T-cell (primary cell): ENCODE results near the gene PGM5. TPM values are rescaled to one million over a fixed set of nuclear protein-coding genes. Genes with fewer than 3 reads are reported as not detected.
"Not testable (repeated sequence)": the region's sequence is repeated elsewhere in the genome, so short reads cannot be mapped to it uniquely, and the experiment has no call there.

Experiments
- ATAC-seq, 4 experiments: fragments of 200-7000 bp in 3 of 4; fragments of 150-1000 bp in 1 of 4; cut with Tn5 transposase; replicated peaks in 1 of 4; 1 replicate in 3 of 4; 2 replicates in 1 of 4; pipeline ENCODE4 v1.10.0; 2021; ENCODE audit warnings: moderate library complexity in 3 of 4, mild to moderate bottlenecking in 2 of 4, moderate number of reproducible peaks in 1 of 4
- CTCF ChIA-PET, 2 donors: fragments of 300-600 bp; sonication (Branson Sonifier 250); formaldehyde crosslinking; loops; one replicate each; lab custom pipeline; 2022; ENCODE audit warnings: antibody characterized with exemption in 2 of 2; lab: Charles Lee
- POLR2A ChIA-PET, 2 donors: fragments of 300-600 bp; sonication (Branson Sonifier 250); formaldehyde crosslinking; loops; one replicate each; lab custom pipeline; 2022; ENCODE audit warnings: antibody characterized with exemption in 2 of 2; lab: Charles Lee
- DNase-seq, 35 experiments: peaks; one replicate each; pipeline versions ENCODE4 v3.0.0 to v3.0.0-alpha.2; 2013 to 2023
- H3K27ac ChIP-seq: one replicate; pipeline ENCODE4 v1.5.1; 2013; ENCODE audit warnings: low read length
- H3K27me3 ChIP-seq, 2 experiments: replicated peaks in 1 of 2; 1 replicate in 1 of 2; 2 replicates in 1 of 2; pipeline versions ENCODE4 v1.6.1 to v1.7.0; 2013; ENCODE audit warnings: low read length in 1 of 2, mixed read lengths in 1 of 2; ENCODE audit not compliant: control insufficient read depth in 2 of 2, insufficient read depth in 2 of 2; ENCODE audit errors: extremely low read depth in 1 of 2
- H3K36me3 ChIP-seq, 2 donors: 1 replicate in 1 of 2; 2 replicates in 1 of 2; pipeline versions ENCODE4 v1.6.1 to v1.7.0; 2013; ENCODE audit warnings: low read length in 1 of 2; ENCODE audit not compliant: control insufficient read depth in 2 of 2, insufficient read depth in 1 of 2; ENCODE audit errors: extremely low read depth in 1 of 2
- H3K4me1 ChIP-seq, 2 experiments: 1 replicate in 1 of 2; 2 replicates in 1 of 2; pipeline versions ENCODE4 v1.6.1 to v1.7.0; 2013; ENCODE audit warnings: low read length in 2 of 2, mixed read lengths in 1 of 2; ENCODE audit not compliant: insufficient read depth in 2 of 2, control insufficient read depth in 1 of 2; ENCODE audit errors: extremely low read depth in 1 of 2
- H3K4me3 ChIP-seq, 2 donors: 1 replicate in 1 of 2; 2 replicates in 1 of 2; pipeline versions ENCODE4 v1.5.1 to v1.7.0; 2013; ENCODE audit warnings: mild to moderate bottlenecking in 2 of 2, low read length in 1 of 2, moderate library complexity in 1 of 2; ENCODE audit not compliant: control insufficient read depth in 1 of 2; ENCODE audit errors: extremely low read depth in 1 of 2
- H3K9me3 ChIP-seq: 2 replicates; pipeline ENCODE4 v1.7.0; 2013
- H3K27ac Mint-ChIP-seq, 2 donors: one replicate each; pipeline ENCODE4 v1.8.0; 2020 to 2021; ENCODE audit warnings: mild to moderate bottlenecking in 2 of 2, mixed read lengths in 2 of 2
- H3K27me3 Mint-ChIP-seq, 2 donors: one replicate each; pipeline ENCODE4 v1.8.0; 2021 to 2022; ENCODE audit warnings: mixed read lengths in 2 of 2
- H3K36me3 Mint-ChIP-seq: one replicate; pipeline ENCODE4 v1.8.0; 2021; ENCODE audit warnings: mixed read lengths
- H3K4me1 Mint-ChIP-seq, 3 donors: one replicate each; pipeline ENCODE4 v1.8.0; 2020 to 2022; ENCODE audit warnings: mixed read lengths in 3 of 3, mild to moderate bottlenecking in 1 of 3
- H3K4me3 Mint-ChIP-seq, 3 donors: one replicate each; pipeline ENCODE4 v1.8.0; 2020 to 2022; ENCODE audit warnings: mild to moderate bottlenecking in 3 of 3, mixed read lengths in 3 of 3, moderate library complexity in 3 of 3
- H3K9me3 Mint-ChIP-seq, 3 donors: one replicate each; pipeline ENCODE4 v1.8.0; 2020 to 2022; ENCODE audit warnings: mixed read lengths in 3 of 3
- WGBS: methylation state at CpG from one replicate; pipeline ENCODE4 v1.1.5; 2013; ENCODE audit warnings: missing lambda C conversion rate; ENCODE audit not compliant: insufficient coverage; 5-methylcytosine and 5-hydroxymethylcytosine counted together
- total RNA-seq, 35 experiments: library from RNA in 6 of 35; stranded (reverse) in 6 of 35; fragments of 120-200 nt in 1 of 35; gene quantifications; one replicate each; pipeline versions ENCODE4 v1.2.1 to v1.2.4 and lab custom pipeline; 2013 to 2026

PGM5 gene
- total RNA-seq, 5 donors from 2014 or later (not counting 1 experiment from before 2014, with no cell fraction given) = 0.20 to 0.69 (median 0.32) TPM; not detected in 1

DNA sequence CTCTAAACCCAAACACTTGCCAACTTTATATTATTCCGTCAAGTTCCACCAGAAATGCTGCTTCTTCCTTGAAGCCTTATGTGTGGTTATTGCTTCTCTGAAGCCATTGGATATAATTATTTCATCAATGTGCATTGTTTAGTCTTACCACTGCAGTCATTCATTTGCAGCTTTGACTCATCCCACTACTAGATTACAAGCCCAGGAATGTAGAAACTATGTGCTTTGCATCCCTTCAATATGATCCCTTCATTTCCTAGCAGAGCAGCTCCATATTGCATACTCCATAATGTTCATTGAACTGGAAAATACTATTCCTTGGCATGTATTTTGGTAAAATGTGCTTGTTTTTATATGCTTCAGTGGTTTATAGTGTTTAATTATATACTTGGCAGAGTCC lies 34.3 kb downstream of the PGM5 start:
- POLR2A ChIA-PET, DNase-seq, H3K27me3 ChIP-seq, CTCF ChIA-PET, H3K27ac ChIP-seq, H3K27ac Mint-ChIP-seq, H3K4me3 Mint-ChIP-seq, H3K36me3 Mint-ChIP-seq, H3K36me3 ChIP-seq, ATAC-seq, H3K4me3 ChIP-seq, H3K27me3 Mint-ChIP-seq, H3K4me1 Mint-ChIP-seq, H3K4me1 ChIP-seq, H3K9me3 ChIP-seq, H3K9me3 Mint-ChIP-seq: not testable (repeated sequence)
- WGBS = no CpG with 5 or more reads among the region's 1 CpG

DNA sequence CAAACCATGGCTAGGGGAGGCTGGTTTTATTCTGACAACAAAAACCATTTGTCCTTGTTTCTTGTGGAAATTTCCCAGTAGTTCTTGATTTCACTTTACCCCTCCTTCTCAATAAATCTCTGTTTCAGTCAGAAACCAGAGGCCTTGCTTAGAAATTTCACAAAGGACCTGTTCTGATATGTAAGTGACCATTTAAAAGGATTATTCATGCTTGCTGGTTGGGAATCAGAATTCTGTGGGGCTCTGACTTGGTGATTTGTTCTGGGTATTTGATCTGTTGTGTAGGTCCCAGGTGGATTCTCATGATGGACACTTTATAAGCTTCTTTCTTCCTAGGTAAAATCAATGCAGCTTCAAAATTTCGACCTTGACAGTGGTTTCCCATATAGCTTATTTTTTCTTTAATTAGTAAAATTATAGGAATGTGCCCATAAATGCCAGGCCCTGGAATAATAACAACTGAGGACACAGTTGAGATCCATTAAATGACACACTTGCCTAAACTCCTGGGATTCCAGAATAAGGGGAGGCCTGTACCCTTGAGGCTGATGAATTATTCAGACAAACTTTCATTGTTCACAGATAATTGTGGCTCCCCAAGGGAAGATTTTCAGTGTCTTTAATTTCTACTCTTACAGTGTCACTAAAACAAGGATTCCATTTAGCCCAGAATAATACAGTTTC lies 40.1 kb downstream of the PGM5 start:
- H3K4me3 ChIP-seq, H3K9me3 Mint-ChIP-seq, H3K27me3 ChIP-seq, H3K4me1 Mint-ChIP-seq, H3K36me3 ChIP-seq, POLR2A ChIA-PET, H3K4me1 ChIP-seq, ATAC-seq, CTCF ChIA-PET, H3K27ac Mint-ChIP-seq, H3K9me3 ChIP-seq, DNase-seq, H3K27ac ChIP-seq, H3K4me3 Mint-ChIP-seq, H3K36me3 Mint-ChIP-seq: not testable (repeated sequence)
- peaks cover 0 to 16% of the 10 kb centered on the region in 2 donors for H3K27me3 Mint-ChIP-seq
- WGBS = no CpG with 5 or more reads among the region's 1 CpG

DNA sequence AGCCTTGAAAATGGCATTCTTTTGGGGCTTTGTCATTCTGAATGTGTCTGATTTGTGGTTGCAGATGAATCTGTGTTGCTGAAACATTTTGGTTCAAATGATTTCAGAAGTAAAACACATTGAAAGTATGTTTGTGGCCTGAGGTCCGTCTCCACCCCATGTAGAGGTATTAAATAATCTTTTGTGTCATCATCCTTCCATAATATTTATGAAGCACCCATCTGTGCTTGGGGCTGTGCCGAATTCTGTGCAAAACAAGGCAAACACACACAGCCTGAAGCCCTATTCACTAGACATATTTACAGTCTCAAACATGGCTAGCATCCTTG lies 40.6 kb downstream of the PGM5 start:
- DNase-seq, ATAC-seq, H3K4me1 Mint-ChIP-seq, H3K4me3 ChIP-seq, H3K27me3 ChIP-seq, H3K27ac Mint-ChIP-seq, H3K36me3 Mint-ChIP-seq, H3K36me3 ChIP-seq, H3K4me3 Mint-ChIP-seq, POLR2A ChIA-PET, CTCF ChIA-PET, H3K27ac ChIP-seq, H3K4me1 ChIP-seq, H3K9me3 Mint-ChIP-seq, H3K9me3 ChIP-seq: not testable (repeated sequence)
- peaks cover 0 to 16% of the 10 kb centered on the region in 2 donors for H3K27me3 Mint-ChIP-seq
- WGBS = 60% methylated on average over 1 of the region's 2 CpGs

DNA sequence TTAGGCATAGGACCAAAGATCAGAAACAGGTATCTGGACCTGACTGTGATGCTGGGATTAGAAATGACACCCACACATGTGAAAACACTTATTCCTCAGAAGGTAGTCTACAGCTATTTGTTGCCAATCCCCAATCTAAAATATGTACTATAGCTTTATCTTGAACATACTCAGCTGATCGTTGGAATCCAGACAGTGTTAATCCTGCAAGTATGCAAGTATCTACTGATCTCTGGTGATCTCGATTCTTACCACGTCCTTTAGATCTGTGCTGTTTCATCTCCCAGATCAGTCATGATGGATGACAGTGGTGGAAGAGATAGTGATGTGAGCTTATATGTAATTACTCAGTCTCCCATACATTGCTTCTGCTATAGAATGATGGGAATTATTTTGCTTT lies 41.4 kb downstream of the PGM5 start:
- ATAC-seq, H3K4me1 ChIP-seq, H3K36me3 Mint-ChIP-seq, H3K36me3 ChIP-seq, H3K9me3 ChIP-seq, H3K4me1 Mint-ChIP-seq, H3K4me3 Mint-ChIP-seq, CTCF ChIA-PET, H3K27ac ChIP-seq, H3K9me3 Mint-ChIP-seq, POLR2A ChIA-PET, H3K27me3 ChIP-seq, H3K27ac Mint-ChIP-seq, H3K4me3 ChIP-seq, DNase-seq: not testable (repeated sequence)
- H3K27me3 Mint-ChIP-seq = peaks cover 0 to 16% of the 10 kb centered on the region in 2 donors
- WGBS = no CpG with 5 or more reads among the region's 3 CpGs

DNA sequence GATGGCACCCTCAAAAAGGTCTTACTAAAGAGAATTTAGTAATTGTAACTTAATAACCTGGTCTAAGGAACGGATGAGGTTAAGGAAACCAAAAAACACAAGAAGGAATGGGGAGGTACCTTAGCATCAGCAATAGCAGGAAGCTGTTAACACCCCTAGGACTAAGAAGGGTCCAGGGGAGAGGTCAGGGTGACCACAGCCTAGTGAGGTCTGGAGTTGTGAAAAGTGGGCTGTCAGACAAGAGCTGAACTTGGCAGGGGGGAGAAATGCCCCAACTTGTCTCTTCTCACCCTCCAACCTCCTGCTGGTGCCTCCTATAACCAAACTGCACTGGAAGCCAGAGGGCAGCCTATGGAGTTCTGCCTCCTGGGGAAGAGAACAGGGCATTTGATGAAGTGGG lies 41.9 kb downstream of the PGM5 start:
- H3K4me3 ChIP-seq, H3K4me1 ChIP-seq, H3K27me3 ChIP-seq, H3K36me3 ChIP-seq, CTCF ChIA-PET, H3K9me3 Mint-ChIP-seq, H3K36me3 Mint-ChIP-seq, H3K4me1 Mint-ChIP-seq, H3K27ac ChIP-seq, POLR2A ChIA-PET, H3K27ac Mint-ChIP-seq, H3K9me3 ChIP-seq, ATAC-seq, H3K4me3 Mint-ChIP-seq, DNase-seq: not testable (repeated sequence)
- H3K27me3 Mint-ChIP-seq = peaks cover 0 to 16% of the 10 kb centered on the region in 2 donors
- WGBS = no CpG with 5 or more reads among the region's 1 CpG

DNA sequence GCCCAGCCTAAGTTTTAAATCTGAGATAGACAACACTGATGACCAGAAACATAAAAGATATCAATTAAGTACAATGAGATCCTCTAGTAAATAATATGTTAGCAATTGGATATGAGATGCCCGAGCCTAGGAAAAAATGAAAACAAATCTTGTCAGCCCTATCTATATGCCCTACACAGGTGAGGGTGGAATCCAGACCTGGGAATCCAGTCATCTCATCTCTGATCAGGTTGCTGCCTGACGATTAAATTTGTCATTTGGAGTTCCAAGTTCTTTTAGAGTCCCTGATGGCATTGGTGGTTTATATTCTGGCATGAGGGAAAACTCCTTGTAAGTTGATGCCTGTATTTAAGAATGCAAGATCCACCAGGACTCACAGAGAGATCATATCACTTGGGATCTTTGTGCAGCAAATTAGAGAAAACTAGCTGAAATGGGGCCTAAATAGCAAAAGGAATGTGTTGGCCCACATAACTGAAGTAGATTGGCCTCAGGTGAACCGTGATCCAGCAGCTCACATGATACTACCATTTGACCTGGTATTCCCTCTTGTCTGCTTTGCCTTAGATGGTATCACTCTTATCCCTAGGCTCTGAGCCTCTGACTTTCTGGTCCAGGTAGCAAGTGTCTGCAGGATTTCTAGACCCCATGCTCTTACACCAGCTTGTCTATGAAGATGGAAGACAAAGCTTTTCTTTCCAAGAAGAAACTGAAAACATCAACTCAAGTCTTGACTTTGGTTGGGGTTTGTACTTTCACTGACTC lies 48.2 kb downstream of the PGM5 start:
- CTCF ChIA-PET, POLR2A ChIA-PET, DNase-seq: not testable (repeated sequence)

More for the DNA sequence above, 48.2 kb downstream of the PGM5 start:
- H3K36me3 Mint-ChIP-seq, H3K9me3 Mint-ChIP-seq, H3K4me1 Mint-ChIP-seq, H3K9me3 ChIP-seq, H3K4me3 Mint-ChIP-seq, H3K27ac Mint-ChIP-seq, H3K4me3 ChIP-seq, H3K27ac ChIP-seq, H3K4me1 ChIP-seq, H3K27me3 ChIP-seq, H3K36me3 ChIP-seq, ATAC-seq: not testable (repeated sequence)
- peaks cover 0 to 12% of the 10 kb centered on the region in 2 donors for H3K27me3 Mint-ChIP-seq
- WGBS = no CpG with 5 or more reads among the region's 3 CpGs
